A549 (cell line): ENCODE results near the gene DUSP1. TPM values are rescaled to one million over a fixed set of nuclear protein-coding genes. Genes with fewer than 3 reads are reported as not detected.
A peak's percentile ranks its signal among the peaks of the same experiment; 100 is the strongest.

Experiments
- ATAC-seq, 2 experiments: fragments of 200-7000 bp in 1 of 2; fragments of >200 bp in 1 of 2; cut with Nextera tagmentation in 1 of 2; cut with Tn5 transposase in 1 of 2; 3 replicates each; pipeline versions ENCODE4 v1.8.0 to v1.9.1; 2018 to 2020; ENCODE audit warnings: mild to moderate bottlenecking in 1 of 2, moderate library complexity in 1 of 2
- CTCF ChIA-PET: fragments of 300-600 bp; sonication (Branson Sonifier 250); formaldehyde crosslinking; extraction: SDS; loops from one replicate; lab custom pipeline; 2021; ENCODE audit warnings: antibody characterized with exemption, inconsistent platforms; lab: Yijun Ruan, JAX
- POLR2A ChIA-PET: fragments of 350-600 bp; formaldehyde crosslinking; extraction: SDS; loops from one replicate; lab custom pipeline; 2021; ENCODE audit warnings: antibody characterized with exemption, inconsistent platforms; lab: Yijun Ruan, JAX
- DNase-seq, 2 experiments: peaks; one replicate each; pipeline versions ENCODE4 v3.0.0 to v3.0.0-alpha.2; 2011 to 2016; ENCODE audit warnings: low read depth in 1 of 2, low spot score in 1 of 2
- FAIRE-seq: peaks from 2 replicates; lab custom pipeline; 2011; peaks lifted over from hg19 to GRCh38; lab: Jason Lieb, UNC
- H3K27ac ChIP-seq, 2 experiments: fragments of >200 bp; sonication (Bioruptor Twin); formaldehyde crosslinking; 3 replicates each; pipeline ENCODE4 v1.5.1; 2016 to 2017
- H3K4me1 ChIP-seq: fragments of >200 bp; sonication (Bioruptor Twin); formaldehyde crosslinking; 3 replicates; pipeline ENCODE4 v1.6.1; 2016
- H3K4me2 ChIP-seq: fragments of >200 bp; sonication (Bioruptor Twin); formaldehyde crosslinking; 3 replicates; pipeline ENCODE4 v1.6.1; 2016
- H3K4me3 ChIP-seq: fragments of >200 bp; sonication (Bioruptor Twin); formaldehyde crosslinking; 3 replicates; pipeline ENCODE4 v1.5.1; 2016
- H3K9me3 ChIP-seq: fragments of >200 bp; sonication (Bioruptor Twin); formaldehyde crosslinking; 3 replicates; pipeline ENCODE4 v1.6.1; 2016
- CHD2 ChIP-seq: fragments of 150-350 bp; IDR thresholded peaks from 2 replicates; pipeline ENCODE4 v1.6.1; 2014; ENCODE audit warnings: low read length; ENCODE audit not compliant: partially characterized antibody
- ESRRA ChIP-seq: fragments of 150-350 bp; IDR thresholded peaks from 2 replicates; pipeline ENCODE4 v1.6.1; 2014; ENCODE audit warnings: mild to moderate bottlenecking, low read length, borderline replicate concordance
- FOSB ChIP-seq: fragments of 250-450 bp; sonication (Bioruptor Pico); IDR thresholded peaks from 2 replicates; pipeline ENCODE4 v1.5.0; 2020; ENCODE audit warnings: mild to moderate bottlenecking, moderate library complexity
- FOSL2 ChIP-seq, 2 experiments: fragments of 450-650 bp in 1 of 2; fragments of >200 bp in 1 of 2; sonication (Bioruptor Twin) in 1 of 2; formaldehyde crosslinking; IDR thresholded peaks; 2 replicates each; pipeline versions ENCODE4 v1.5.0 to v1.6.1; 2016 to 2020; ENCODE audit warnings: mild to moderate bottlenecking in 1 of 2, moderate library complexity in 1 of 2
- FOXS1 ChIP-seq: fragments of 250-450 bp; sonication (Bioruptor Pico); IDR thresholded peaks from 2 replicates; pipeline ENCODE4 v1.5.0; 2020; ENCODE audit warnings: mild to moderate bottlenecking, moderate library complexity
- HDAC2 ChIP-seq: fragments of 200-600 bp; sonication (generic); IDR thresholded peaks from 2 replicates; pipeline ENCODE4 v1.6.1; 2016
- HMGXB4 ChIP-seq: fragments of 250-450 bp; sonication (Bioruptor Pico); IDR thresholded peaks from 2 replicates; pipeline ENCODE4 v1.5.0; 2021; ENCODE audit warnings: mild to moderate bottlenecking, moderate library complexity, borderline replicate concordance
- HOXA7 ChIP-seq: fragments of 250-450 bp; sonication (Bioruptor Pico); IDR thresholded peaks from 2 replicates; pipeline ENCODE4 v1.5.0; 2020; ENCODE audit warnings: mild to moderate bottlenecking, moderate library complexity
- HOXB5 ChIP-seq: fragments of 250-450 bp; sonication (Bioruptor Pico); IDR thresholded peaks from 2 replicates; pipeline ENCODE4 v1.5.0; 2020; ENCODE audit warnings: mild to moderate bottlenecking, moderate library complexity
- JUNB ChIP-seq: fragments of >200 bp; sonication (Bioruptor Twin); formaldehyde crosslinking; IDR thresholded peaks from 2 replicates; pipeline ENCODE4 v1.6.1; 2016
- KDM1A ChIP-seq: fragments of 200-600 bp; sonication (generic); IDR thresholded peaks from 2 replicates; pipeline ENCODE4 v1.6.1; 2016; ENCODE audit warnings: low read depth, mild to moderate bottlenecking
- KDM5A ChIP-seq: fragments of 200-600 bp; sonication (generic); IDR thresholded peaks from 2 replicates; pipeline ENCODE4 v1.6.1; 2016; ENCODE audit warnings: antibody characterized with exemption, mild to moderate bottlenecking
- MAFK ChIP-seq: fragments of 450-650 bp; IDR thresholded peaks from 2 replicates; pipeline ENCODE4 v1.6.1; 2014; ENCODE audit not compliant: partially characterized antibody
- MAZ ChIP-seq: fragments of 150-350 bp; IDR thresholded peaks from 2 replicates; pipeline ENCODE4 v1.6.1; 2014; ENCODE audit warnings: antibody characterized with exemption, low read depth, low read length, borderline replicate concordance
- PHF8 ChIP-seq: fragments of 200-600 bp; sonication (generic); IDR thresholded peaks from 2 replicates; pipeline ENCODE4 v1.6.1; 2016; ENCODE audit warnings: low read depth, mild to moderate bottlenecking, antibody characterized with exemption, moderate library complexity, borderline replicate concordance
- POLR2AphosphoS2 ChIP-seq: conservative IDR thresholded peaks from 2 replicates; pipeline ENCODE4 v1.6.1; 2012; ENCODE audit warnings: low read length, improper control_type of control experiment, inconsistent platforms
- RNF2 ChIP-seq: fragments of 200-600 bp; sonication (generic); IDR thresholded peaks from 2 replicates; pipeline ENCODE4 v1.6.1; 2016; ENCODE audit warnings: low read depth, mild to moderate bottlenecking, antibody characterized with exemption, moderate library complexity, borderline replicate concordance
- SMC3 ChIP-seq: fragments of >200 bp; sonication (Bioruptor Twin); formaldehyde crosslinking; IDR thresholded peaks from 3 replicates; pipeline ENCODE4 v1.6.1; 2018; ENCODE audit warnings: inconsistent platforms
- SREBF2 ChIP-seq: fragments of 450-650 bp; IDR thresholded peaks from 2 replicates; pipeline ENCODE4 v1.6.1; 2014; ENCODE audit warnings: mild to moderate bottlenecking, moderate library complexity
- USF2 ChIP-seq: fragments of 450-650 bp; IDR thresholded peaks from 2 replicates; pipeline ENCODE4 v1.6.1; 2014; ENCODE audit warnings: antibody characterized with exemption
- ZFP36 ChIP-seq: fragments of 450-650 bp; IDR thresholded peaks from 2 replicates; pipeline ENCODE4 v1.6.1; 2014; ENCODE audit warnings: borderline replicate concordance; ENCODE audit not compliant: partially characterized antibody
- ZNF302 ChIP-seq: fragments of 250-450 bp; sonication (Bioruptor Pico); IDR thresholded peaks from 2 replicates; pipeline ENCODE4 v1.9.0; 2021; ENCODE audit warnings: inconsistent platforms, mild to moderate bottlenecking, moderate library complexity
- WGBS: methylation state at CpG from one replicate; pipeline ENCODE4 v1.1.6; 2017; ENCODE audit errors: missing lambda C conversion rate; 5-methylcytosine and 5-hydroxymethylcytosine counted together
- polyA plus RNA-seq, 4 experiments: library from polyadenylated mRNA; depleted of rRNA in 3 of 4; stranded (reverse); fragments of >200 nt; fragmentation: RNase III in 1 of 4; extraction: RNeasy Plus Mini Kit Qiagen cat#74134 plus additional on column Dnase treatment in 1 of 4; gene quantifications; 2 replicates in 3 of 4; 3 replicates in 1 of 4; pipeline ENCODE4 v1.2.3, GENCODE V29; 2011 to 2017
- TF ChIP-seq, protein P1 (sequence below): IDR thresholded peaks from 2 replicates; pipeline ENCODE4 v1.6.1; 2012
- TF ChIP-seq, protein P2 (sequence below): fragments of 200-600 bp; sonication (generic); IDR thresholded peaks from 2 replicates; pipeline ENCODE4 v1.6.1; 2016; ENCODE audit warnings: antibody characterized with exemption, mild to moderate bottlenecking, moderate library complexity

DUSP1 gene
- polyA plus RNA-seq, 2 of the 4 experiments (the other 2 are of a cell fraction), result 207 to 594 TPM

GRCh38 chr5:172730981-172731679 is 39.9 kb downstream of the DUSP1 start:
- Histone ChIP-seq H3K4me2 (peak overlapping the region; percentile 1; the same call in 1 of the 3 replicates), H3K4me1 (peaks cover 25% of the 10 kb centered on the region), H3K27ac (peak overlapping the region; percentile 2 to 78; a peak in 4 of 6 replicates), H3K4me3 (no peak overlapping the region), H3K9me3 (no peaks in the 10 kb centered on the region)
- peak; percentile 45 to 55 for ATAC-seq
- ChIA-PET POLR2A (no interaction called here), CTCF (interaction anchor here (0.8 to 5.8 kb wide), 5 partner anchors 14 to 171 kb away, joined by 3 to 32 read pairs (median 28); no protein-coding TSS in a partner anchor)
- DNase-seq, result peak; percentile 53 to 63
- FAIRE-seq, result no peak
- WGBS, result 68% methylated on average over 16 of the region's 16 CpGs
- TF ChIP-seq HDAC2 (no peak), MAFK (no peak), ESRRA (no peak), FOSL2 (IDR thresholded peaks at IDR 0.05) (no peak), FOSL2 (CRISPR knock-in tag; IDR thresholded peaks at IDR 0.05) (peak; percentile 79), FOSB (CRISPR knock-in tag) (no peak), JUNB (no peak), HOXB5 (CRISPR knock-in tag) (no peak), CHD2 (no peak), USF2 (no peak), ZNF302 (CRISPR knock-in tag) (no peak), KDM5A (no peak), KDM1A (peak; percentile 63; the same call in 1 of the 2 replicates), FOXS1 (no peak), SMC3 (no peak), RNF2 (no peak), MAZ (no peak), PHF8 (no peak)
- TF ChIP-seq, protein P1, sequence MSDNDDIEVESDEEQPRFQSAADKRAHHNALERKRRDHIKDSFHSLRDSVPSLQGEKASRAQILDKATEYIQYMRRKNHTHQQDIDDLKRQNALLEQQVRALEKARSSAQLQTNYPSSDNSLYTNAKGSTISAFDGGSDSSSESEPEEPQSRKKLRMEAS, result peak; percentile 44; the same call in 1 of the 2 replicates
- TF ChIP-seq, all 56 proteins: peak for 3

DNA sequence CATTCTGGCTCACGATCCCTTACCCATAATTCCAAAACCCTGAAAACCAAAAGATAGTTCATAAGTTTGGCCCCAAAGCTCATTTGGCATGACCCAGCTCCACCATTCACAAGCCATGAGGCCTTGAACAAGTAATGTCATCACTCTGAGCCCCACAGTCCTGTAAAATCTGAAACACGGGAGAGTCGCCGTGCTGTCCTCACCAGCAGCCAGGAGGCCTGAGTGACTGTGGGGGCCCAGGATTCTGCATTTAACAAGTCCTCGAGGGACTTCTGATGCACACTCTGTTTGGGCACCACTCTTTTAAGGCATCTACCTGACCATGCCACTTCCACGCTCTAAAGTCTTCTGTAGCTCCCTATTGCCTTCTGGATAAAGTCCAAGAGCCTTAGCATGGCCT is 40.8 kb downstream of the DUSP1 start:
- DNase-seq (no peak), ATAC-seq (no peak), FAIRE-seq (no peak)
- ChIA-PET CTCF (interaction anchor here (1.7 to 5.0 kb wide), 4 partner anchors 13 to 172 kb away, joined by 4 to 34 read pairs (median 20); no protein-coding TSS in a partner anchor), POLR2A (no interaction called here)
- no peak overlapping the region for H3K4me2 ChIP-seq
- no peak for TF ChIP-seq HMGXB4 (CRISPR knock-in tag)
- TF ChIP-seq HOXA7 (CRISPR knock-in tag), result no peak
- no peak for TF ChIP-seq POLR2AphosphoS2
- TF ChIP-seq, protein P2, sequence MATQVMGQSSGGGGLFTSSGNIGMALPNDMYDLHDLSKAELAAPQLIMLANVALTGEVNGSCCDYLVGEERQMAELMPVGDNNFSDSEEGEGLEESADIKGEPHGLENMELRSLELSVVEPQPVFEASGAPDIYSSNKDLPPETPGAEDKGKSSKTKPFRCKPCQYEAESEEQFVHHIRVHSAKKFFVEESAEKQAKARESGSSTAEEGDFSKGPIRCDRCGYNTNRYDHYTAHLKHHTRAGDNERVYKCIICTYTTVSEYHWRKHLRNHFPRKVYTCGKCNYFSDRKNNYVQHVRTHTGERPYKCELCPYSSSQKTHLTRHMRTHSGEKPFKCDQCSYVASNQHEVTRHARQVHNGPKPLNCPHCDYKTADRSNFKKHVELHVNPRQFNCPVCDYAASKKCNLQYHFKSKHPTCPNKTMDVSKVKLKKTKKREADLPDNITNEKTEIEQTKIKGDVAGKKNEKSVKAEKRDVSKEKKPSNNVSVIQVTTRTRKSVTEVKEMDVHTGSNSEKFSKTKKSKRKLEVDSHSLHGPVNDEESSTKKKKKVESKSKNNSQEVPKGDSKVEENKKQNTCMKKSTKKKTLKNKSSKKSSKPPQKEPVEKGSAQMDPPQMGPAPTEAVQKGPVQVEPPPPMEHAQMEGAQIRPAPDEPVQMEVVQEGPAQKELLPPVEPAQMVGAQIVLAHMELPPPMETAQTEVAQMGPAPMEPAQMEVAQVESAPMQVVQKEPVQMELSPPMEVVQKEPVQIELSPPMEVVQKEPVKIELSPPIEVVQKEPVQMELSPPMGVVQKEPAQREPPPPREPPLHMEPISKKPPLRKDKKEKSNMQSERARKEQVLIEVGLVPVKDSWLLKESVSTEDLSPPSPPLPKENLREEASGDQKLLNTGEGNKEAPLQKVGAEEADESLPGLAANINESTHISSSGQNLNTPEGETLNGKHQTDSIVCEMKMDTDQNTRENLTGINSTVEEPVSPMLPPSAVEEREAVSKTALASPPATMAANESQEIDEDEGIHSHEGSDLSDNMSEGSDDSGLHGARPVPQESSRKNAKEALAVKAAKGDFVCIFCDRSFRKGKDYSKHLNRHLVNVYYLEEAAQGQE, result no peak
- TF ChIP-seq ZFP36, result peak; percentile 16
- TF ChIP-seq SREBF2, result no peak
- H3K9me3 ChIP-seq, result no peaks in the 10 kb centered on the region
- peaks cover 21% of the 10 kb centered on the region; the same call in 2 of the 3 replicates for H3K4me1 ChIP-seq
- no peak overlapping the region; a peak in 1 of 6 replicates for H3K27ac ChIP-seq
- WGBS, result 89% methylated on average over 6 of the region's 6 CpGs
- no peak overlapping the region for H3K4me3 ChIP-seq
